Lower leg skin (tissue), 4 donors: Measurements from ENCODE around the gene DNASE2. TPM values are rescaled to one million over a fixed set of nuclear protein-coding genes. Genes with fewer than 3 reads are reported as not detected.

ENCODE experiments used
- DNase-seq, 2 donors: peaks; one replicate each; pipeline ENCODE4 v3.0.0-alpha.2; 2019; ENCODE audit warnings: low spot score in 2 of 2
- H3K4me3 ChIP-seq: fragments of 200-600 bp; sonication (generic); 2 replicates; pipeline ENCODE4 v1.5.1; 2017; ENCODE audit warnings: mild to moderate bottlenecking, low read depth; ENCODE audit not compliant: poor library complexity, severe bottlenecking
- CTCF ChIP-seq, 3 donors: fragments of 450-650 bp; IDR thresholded peaks; one replicate each; pipeline ENCODE4 v1.5.1; 2016; ENCODE audit warnings: antibody characterized with exemption in 3 of 3, mild to moderate bottlenecking in 3 of 3, moderate library complexity in 2 of 3
- POLR2A ChIP-seq, 2 donors: fragments of 450-650 bp; IDR thresholded peaks; one replicate each; pipeline ENCODE4 v1.6.1; 2016 to 2017; ENCODE audit warnings: antibody characterized with exemption in 2 of 2, mild to moderate bottlenecking in 1 of 2, moderate library complexity in 1 of 2
- WGBS, 2 donors: methylation state at CpG; one replicate each; pipeline ENCODE4 v1.1.5; 2018; 5-methylcytosine and 5-hydroxymethylcytosine counted together
- intact Hi-C: fragments of 100-400 bp; cut with DNase I; formaldehyde crosslinking; loops from one replicate; pipeline ENCODE4 v1.15.0; 2023; ENCODE audit warnings: low total_unique reads
- total RNA-seq, 4 donors: library from RNA; depleted of rRNA; stranded (reverse); fragments of >200 nt; gene quantifications; one replicate each; pipeline ENCODE4 v1.1.0, GENCODE V29; 2016

The DNASE2 gene
- total RNA-seq, 4 donors from 2014 or later, result 31.8 to 50.6 (median 36.6) TPM

GRCh38 chr19:12884627-12884925 lies 3.3 kb upstream of the DNASE2 start:
- intact Hi-C loops, result loop anchor here (10.0 kb wide), 1 partner anchor 60 kb away; the partner anchor contains the start of gene RAD23A
- WGBS, 2 donors, result 77 to 79% methylated on average over 7 to 12 of the region's 12 CpGs
- DNase-seq, result no peak
- TF ChIP-seq CTCF (IDR thresholded peaks at IDR 0.05), result no peak
- no peak overlapping the region for H3K4me3 ChIP-seq

GRCh38 chr19:12884202-12884601 lies 3.0 kb upstream of the DNASE2 start:
- intact Hi-C loops, result loop anchor here (10.0 kb wide), 1 partner anchor 61 kb away; the partner anchor contains the start of gene RAD23A
- H3K4me3 ChIP-seq, result no peak overlapping the region
- no peak for DNase-seq
- 85 to 91% methylated on average over 3 of the region's 3 CpGs for WGBS, 2 donors
- TF ChIP-seq POLR2A (IDR thresholded peaks at IDR 0.05) (no peak), CTCF (IDR thresholded peaks at IDR 0.05) (no peak)

- no peak for DNase-seq
- intact Hi-C loops, result loop anchor here (10.0 kb wide), 1 partner anchor 62 kb away; the partner anchor contains the start of gene RAD23A
- no peak overlapping the region for H3K4me3 ChIP-seq
- TF ChIP-seq CTCF (IDR thresholded peaks at IDR 0.05) (no peak), POLR2A (IDR thresholded peaks at IDR 0.05) (no peak)
- WGBS, 2 donors, result 89 to 91% methylated on average over 3 of the region's 3 CpGs
Observed at GRCh38 chr19:12882589-12882988, 1.3 kb upstream of the DNASE2 start.

- peak overlapping the region; percentile 72 for H3K4me3 ChIP-seq
- WGBS, 2 donors, result 9 to 11% methylated on average over 26 to 29 of the region's 29 CpGs
- peak in 1 of 2 donors; percentile 90 for DNase-seq
- intact Hi-C loops, result loop anchor here (10.0 kb wide), 1 partner anchor 64 kb away; the partner anchor contains the start of gene RAD23A
- TF ChIP-seq CTCF (IDR thresholded peaks at IDR 0.05) (no peak), POLR2A (IDR thresholded peaks at IDR 0.05) (no peak)
Observed at GRCh38 chr19:12880551-12881171, 588 bp downstream of the DNASE2 start.

- 94 to 96% methylated on average over 6 of the region's 6 CpGs for WGBS, 2 donors
- no peak for TF ChIP-seq CTCF (IDR thresholded peaks at IDR 0.05)
- no peak for TF ChIP-seq POLR2A (IDR thresholded peaks at IDR 0.05)
- intact Hi-C loops, result no loop called here
- no peak for DNase-seq
- H3K4me3 ChIP-seq, result no peak overlapping the region
Observed at GRCh38 chr19:12875086-12875485, 6.2 kb downstream of the DNASE2 start.
